ENCODE measurements around the gene POU2AF3. TPM values are rescaled to one million over a fixed set of nuclear protein-coding genes. Genes with fewer than 3 reads are reported as not detected.

Gene POU2AF3
- polyA plus RNA-seq, 2 of the 4 experiments (the other 2 are of a cell fraction), result 0.63 to 2.9 TPM

GRCh38 chr11:111282562-111283075 lies 15.7 kb upstream of the POU2AF3 start:
- no peak overlapping the region for H3K27ac ChIP-seq
- no peak overlapping the region for H3K4me2 ChIP-seq
- no peaks in the 10 kb centered on the region for H3K9me3 ChIP-seq
- FAIRE-seq (no peak), ATAC-seq (no peak; a peak in 1 of 6 replicates), DNase-seq (ENCODE audit: low read depth in 1 of 2, low spot score in 1 of 2) (no peak)
- ChIA-PET POLR2A (interaction anchor here (0.8 kb wide), 1 partner anchor 140 kb away, joined by 6 read pairs; no protein-coding TSS in a partner anchor), CTCF (interaction anchor here (0.6 to 7.9 kb wide), 21 partner anchors 10 to 563 kb away, joined by 3 to 72 read pairs (median 4); no protein-coding TSS in a partner anchor)
- H3K4me3 ChIP-seq, result no peak overlapping the region
- TF ChIP-seq CHD4 (IDR thresholded peaks at IDR 0.05; ENCODE audit: borderline replicate concordance) (no peak), JUNB (IDR thresholded peaks at IDR 0.05) (no peak), PBX3 (IDR thresholded peaks at IDR 0.05) (no peak), BHLHE40 (IDR thresholded peaks at IDR 0.05; ENCODE audit: low read depth, low read length) (no peak), KDM5A (IDR thresholded peaks at IDR 0.05) (no peak), PHF8 (IDR thresholded peaks at IDR 0.05; ENCODE audit: borderline replicate concordance, low read depth) (no peak), ATOH8 (CRISPR knock-in tag; IDR thresholded peaks at IDR 0.05; ENCODE audit: low read depth) (no peak), ELK1 (IDR thresholded peaks at IDR 0.05; ENCODE audit: low read depth, low read length) (no peak), NFE2L2 (conservative IDR thresholded peaks at IDR 0.05; ENCODE audit: low read length) (no peak)
- 36% methylated on average over 3 of the region's 3 CpGs for whole genome bisulfite sequencing (ENCODE audit: missing lambda C conversion rate)
- H3K4me1 ChIP-seq, result no peaks in the 10 kb centered on the region

- ChIA-PET POLR2A (no interaction called here), CTCF (interaction anchor here (1.0 to 7.9 kb wide), 10 partner anchors 10 to 167 kb away, joined by 3 to 72 read pairs (median 8); no protein-coding TSS in a partner anchor)
- H3K27ac ChIP-seq, result no peak overlapping the region
- H3K4me3 ChIP-seq, result no peak overlapping the region
- TF ChIP-seq ELK1 (IDR thresholded peaks at IDR 0.05; ENCODE audit: low read depth, low read length), result no peak
- no peak for TF ChIP-seq FOSL2 (IDR thresholded peaks at IDR 0.05)
- TF ChIP-seq FOSL2 (CRISPR knock-in tag; IDR thresholded peaks at IDR 0.05), result no peak
- no peak for TF ChIP-seq SMC3 (IDR thresholded peaks at IDR 0.05)
- TF ChIP-seq, protein P1, sequence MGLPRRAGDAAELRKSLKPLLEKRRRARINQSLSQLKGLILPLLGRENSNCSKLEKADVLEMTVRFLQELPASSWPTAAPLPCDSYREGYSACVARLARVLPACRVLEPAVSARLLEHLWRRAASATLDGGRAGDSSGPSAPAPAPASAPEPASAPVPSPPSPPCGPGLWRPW (IDR thresholded peaks at IDR 0.05), result no peak
- TF ChIP-seq, protein P2, sequence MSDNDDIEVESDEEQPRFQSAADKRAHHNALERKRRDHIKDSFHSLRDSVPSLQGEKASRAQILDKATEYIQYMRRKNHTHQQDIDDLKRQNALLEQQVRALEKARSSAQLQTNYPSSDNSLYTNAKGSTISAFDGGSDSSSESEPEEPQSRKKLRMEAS (IDR thresholded peaks at IDR 0.05), result no peak
- no peak for TF ChIP-seq JUN (IDR thresholded peaks at IDR 0.05)
- TF ChIP-seq USF2 (IDR thresholded peaks at IDR 0.05), result no peak
- TF ChIP-seq JUNB (IDR thresholded peaks at IDR 0.05), result no peak
- TF ChIP-seq TP53 (CRISPR knock-in tag; IDR thresholded peaks at IDR 0.05), result no peak
- TF ChIP-seq, protein P3, sequence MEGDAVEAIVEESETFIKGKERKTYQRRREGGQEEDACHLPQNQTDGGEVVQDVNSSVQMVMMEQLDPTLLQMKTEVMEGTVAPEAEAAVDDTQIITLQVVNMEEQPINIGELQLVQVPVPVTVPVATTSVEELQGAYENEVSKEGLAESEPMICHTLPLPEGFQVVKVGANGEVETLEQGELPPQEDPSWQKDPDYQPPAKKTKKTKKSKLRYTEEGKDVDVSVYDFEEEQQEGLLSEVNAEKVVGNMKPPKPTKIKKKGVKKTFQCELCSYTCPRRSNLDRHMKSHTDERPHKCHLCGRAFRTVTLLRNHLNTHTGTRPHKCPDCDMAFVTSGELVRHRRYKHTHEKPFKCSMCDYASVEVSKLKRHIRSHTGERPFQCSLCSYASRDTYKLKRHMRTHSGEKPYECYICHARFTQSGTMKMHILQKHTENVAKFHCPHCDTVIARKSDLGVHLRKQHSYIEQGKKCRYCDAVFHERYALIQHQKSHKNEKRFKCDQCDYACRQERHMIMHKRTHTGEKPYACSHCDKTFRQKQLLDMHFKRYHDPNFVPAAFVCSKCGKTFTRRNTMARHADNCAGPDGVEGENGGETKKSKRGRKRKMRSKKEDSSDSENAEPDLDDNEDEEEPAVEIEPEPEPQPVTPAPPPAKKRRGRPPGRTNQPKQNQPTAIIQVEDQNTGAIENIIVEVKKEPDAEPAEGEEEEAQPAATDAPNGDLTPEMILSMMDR (IDR thresholded peaks at IDR 0.05), result no peak
- TF ChIP-seq EP300 (IDR thresholded peaks at IDR 0.05), result no peak
- TF ChIP-seq E2F6 (IDR thresholded peaks at IDR 0.05; ENCODE audit: borderline replicate concordance, low read depth), result no peak
- TF ChIP-seq ZSCAN20 (CRISPR knock-in tag; IDR thresholded peaks at IDR 0.05), result no peak
- no peak for TF ChIP-seq NPAS2 (CRISPR knock-in tag; IDR thresholded peaks at IDR 0.05; ENCODE audit: borderline replicate concordance)
- no peak for TF ChIP-seq HOXB5 (CRISPR knock-in tag; IDR thresholded peaks at IDR 0.05)
- TF ChIP-seq RCOR1 (IDR thresholded peaks at IDR 0.05; ENCODE audit: low read depth, low read length), result no peak
- no peak for TF ChIP-seq KDM5A (IDR thresholded peaks at IDR 0.05)
- no peaks in the 10 kb centered on the region for H3K4me1 ChIP-seq
- DNase-seq (ENCODE audit: low read depth in 1 of 2, low spot score in 1 of 2) (no peak), FAIRE-seq (no peak), ATAC-seq (no peak)
- H3K9me3 ChIP-seq, result no peaks in the 10 kb centered on the region
- H3K4me2 ChIP-seq, result no peak overlapping the region
- WGBS (ENCODE audit: missing lambda C conversion rate), result 90% methylated on average over 33 of the region's 33 CpGs
Measured at GRCh38 chr11:111283945-111284481, 14.3 kb upstream of the POU2AF3 start.
